Natural killer cell (primary cell): Measurements from ENCODE around the gene TRPM1. TPM values are rescaled to one million over a fixed set of nuclear protein-coding genes. Genes with fewer than 3 reads are reported as not detected.

Experiments used
- ATAC-seq, 3 donors: fragments of 150-1000 bp in 2 of 3; fragments of 200-7000 bp in 1 of 3; cut with Tn5 transposase; 1 replicate in 1 of 3; 2 replicates in 2 of 3; pipeline ENCODE4 v1.10.0; 2021; ENCODE audit warnings: mild to moderate bottlenecking in 2 of 3, moderate library complexity in 2 of 3
- DNase-seq, 2 donors: peaks; one replicate each; pipeline versions ENCODE4 v3.0.0 to v3.0.0-alpha.2; 2013 to 2021; ENCODE audit warnings: mixed read lengths in 1 of 2
- H3K27ac ChIP-seq: one replicate; pipeline ENCODE4 v1.5.1; 2013; ENCODE audit warnings: mild to moderate bottlenecking, low read length
- H3K27me3 ChIP-seq: one replicate; pipeline ENCODE4 v1.6.1; 2013; ENCODE audit warnings: low read length; ENCODE audit not compliant: control insufficient read depth, insufficient read depth
- H3K36me3 ChIP-seq: one replicate; pipeline ENCODE4 v1.6.1; 2013; ENCODE audit warnings: low read length; ENCODE audit not compliant: control insufficient read depth, insufficient read depth
- H3K4me1 ChIP-seq: one replicate; pipeline ENCODE4 v1.6.1; 2013; ENCODE audit warnings: low read length; ENCODE audit not compliant: control insufficient read depth, insufficient read depth
- H3K4me3 ChIP-seq: one replicate; pipeline ENCODE4 v1.5.1; 2013; ENCODE audit warnings: low read length
- H3K9me3 ChIP-seq: one replicate; pipeline ENCODE4 v1.6.1; 2013; ENCODE audit warnings: low read length; ENCODE audit not compliant: control insufficient read depth, insufficient read depth
- H3K27ac Mint-ChIP-seq, 2 donors: one replicate each; pipeline ENCODE4 v1.8.0; 2022; ENCODE audit warnings: mild to moderate bottlenecking in 2 of 2, mixed read lengths in 2 of 2, moderate library complexity in 1 of 2
- H3K27me3 Mint-ChIP-seq, 2 donors: one replicate each; pipeline ENCODE4 v1.8.0; 2022; ENCODE audit warnings: low read depth in 2 of 2, mixed read lengths in 2 of 2
- H3K36me3 Mint-ChIP-seq: one replicate; pipeline ENCODE4 v1.8.0; 2022; ENCODE audit warnings: mixed read lengths
- H3K4me1 Mint-ChIP-seq, 2 donors: one replicate each; pipeline ENCODE4 v1.8.0; 2022; ENCODE audit warnings: mixed read lengths in 2 of 2
- H3K4me3 Mint-ChIP-seq: one replicate; pipeline ENCODE4 v1.8.0; 2022; ENCODE audit warnings: mild to moderate bottlenecking, moderate library complexity, mixed read lengths
- H3K9me3 Mint-ChIP-seq, 2 donors: one replicate each; pipeline ENCODE4 v1.8.0; 2022; ENCODE audit warnings: mixed read lengths in 2 of 2
- WGBS: methylation state at CpG from one replicate; pipeline ENCODE4 v1.1.7; 2013; ENCODE audit warnings: missing lambda C conversion rate; ENCODE audit not compliant: insufficient coverage; 5-methylcytosine and 5-hydroxymethylcytosine counted together
- intact Hi-C: fragments of 100-400 bp; cut with micrococcal nuclease; formaldehyde crosslinking; loops from one replicate; pipeline ENCODE4 v1.14.2; 2022
- total RNA-seq, 4 donors: library from RNA; stranded (reverse); fragments of 120-200 nt in 1 of 4; gene quantifications; one replicate each; pipeline versions ENCODE4 v1.2.3 to v1.2.4, GENCODE V29; 2013 to 2022
- TF ChIP-seq, protein P1 (sequence below): fragments of 200-600 bp; IDR thresholded peaks from one replicate; pipeline ENCODE4 v1.8.0; 2022; ENCODE audit warnings: antibody characterized with exemption

Gene TRPM1
- total RNA-seq, 3 donors from 2014 or later (not counting 1 experiment from before 2014, with no cell fraction given): not detected

- Mint-ChIP-seq H3K9me3 (no peaks in the 10 kb centered on the region), H3K4me3 (no peak overlapping the region), H3K27me3 (peaks cover 0 to 3% of the 10 kb centered on the region in 2 donors), H3K4me1 (peaks cover 0 to 9% of the 10 kb centered on the region in 2 donors), H3K27ac (no peak overlapping the region), H3K36me3 (no peaks in the 10 kb centered on the region)
- no peak overlapping the region for H3K4me3 ChIP-seq
- ATAC-seq: no peak
- no peaks in the 10 kb centered on the region for H3K9me3 ChIP-seq
- intact Hi-C loops: loop anchor here (10.0 kb wide), 2 partner anchors 48 to 368 kb away; no protein-coding TSS in a partner anchor
- H3K4me1 ChIP-seq: peaks cover 3% of the 10 kb centered on the region
- DNase-seq: no peak
- TF ChIP-seq, protein P1, sequence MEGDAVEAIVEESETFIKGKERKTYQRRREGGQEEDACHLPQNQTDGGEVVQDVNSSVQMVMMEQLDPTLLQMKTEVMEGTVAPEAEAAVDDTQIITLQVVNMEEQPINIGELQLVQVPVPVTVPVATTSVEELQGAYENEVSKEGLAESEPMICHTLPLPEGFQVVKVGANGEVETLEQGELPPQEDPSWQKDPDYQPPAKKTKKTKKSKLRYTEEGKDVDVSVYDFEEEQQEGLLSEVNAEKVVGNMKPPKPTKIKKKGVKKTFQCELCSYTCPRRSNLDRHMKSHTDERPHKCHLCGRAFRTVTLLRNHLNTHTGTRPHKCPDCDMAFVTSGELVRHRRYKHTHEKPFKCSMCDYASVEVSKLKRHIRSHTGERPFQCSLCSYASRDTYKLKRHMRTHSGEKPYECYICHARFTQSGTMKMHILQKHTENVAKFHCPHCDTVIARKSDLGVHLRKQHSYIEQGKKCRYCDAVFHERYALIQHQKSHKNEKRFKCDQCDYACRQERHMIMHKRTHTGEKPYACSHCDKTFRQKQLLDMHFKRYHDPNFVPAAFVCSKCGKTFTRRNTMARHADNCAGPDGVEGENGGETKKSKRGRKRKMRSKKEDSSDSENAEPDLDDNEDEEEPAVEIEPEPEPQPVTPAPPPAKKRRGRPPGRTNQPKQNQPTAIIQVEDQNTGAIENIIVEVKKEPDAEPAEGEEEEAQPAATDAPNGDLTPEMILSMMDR: no peak
- H3K36me3 ChIP-seq: no peaks in the 10 kb centered on the region
- H3K27ac ChIP-seq: no peak overlapping the region
- WGBS: 100% methylated on average over 1 of the region's 1 CpG
- no peaks in the 10 kb centered on the region for H3K27me3 ChIP-seq
Measured at GRCh38 chr15:30997270-30997669, 104.3 kb downstream of the TRPM1 start.

DNA sequence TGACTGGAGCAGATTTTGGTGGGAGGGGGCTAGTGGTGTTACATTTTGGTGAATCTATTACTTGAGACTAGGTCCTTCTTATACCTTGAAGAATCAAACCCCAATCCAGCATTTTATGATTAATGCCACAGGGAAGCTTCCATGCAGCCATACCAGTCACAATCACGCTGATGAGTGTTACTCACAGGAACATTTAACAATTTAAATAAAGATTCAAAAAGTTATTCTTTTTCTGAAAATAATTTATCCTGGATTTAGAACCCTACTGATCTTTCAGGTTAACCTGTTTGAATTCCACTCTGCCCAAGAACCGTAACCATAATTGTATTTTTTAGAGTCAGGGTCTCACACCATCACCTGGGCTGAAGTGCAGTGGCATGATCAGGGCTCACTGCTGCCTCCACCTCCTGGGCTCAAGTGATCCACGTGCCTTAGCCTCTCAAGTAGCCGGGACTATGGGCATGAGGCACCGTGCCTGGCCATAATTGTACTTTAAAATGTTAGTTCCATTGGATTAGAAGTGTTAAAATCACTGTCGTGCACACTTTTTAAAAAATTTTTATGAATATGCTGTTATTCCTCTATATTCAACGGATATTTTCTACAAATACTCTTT lies 109.2 kb downstream of the TRPM1 start:
- peaks cover 21 to 24% of the 10 kb centered on the region in 2 donors for H3K4me1 Mint-ChIP-seq
- H3K4me3 ChIP-seq: peak overlapping the region; percentile 70
- H3K27ac Mint-ChIP-seq: peak overlapping the region; percentile 60 to 63
- ATAC-seq (no peak), DNase-seq (peak in 1 of 2 donors; percentile 21)
- H3K27me3 Mint-ChIP-seq: peaks cover 0 to 1% of the 10 kb centered on the region in 2 donors
- peak overlapping the region; percentile 79 for H3K4me3 Mint-ChIP-seq
- H3K9me3 ChIP-seq: no peaks in the 10 kb centered on the region
- intact Hi-C loops: loop anchor here (5.0 to 10.0 kb wide), 4 partner anchors 52 to 372 kb away; no protein-coding TSS in a partner anchor
- H3K4me1 ChIP-seq: peaks cover 20% of the 10 kb centered on the region
- TF ChIP-seq, protein P1: no peak
- peak overlapping the region; percentile 78 for H3K27ac ChIP-seq
- H3K27me3 ChIP-seq: no peaks in the 10 kb centered on the region
- 80% methylated on average over 5 of the region's 7 CpGs for WGBS
- H3K9me3 Mint-ChIP-seq: no peaks in the 10 kb centered on the region
- no peaks in the 10 kb centered on the region for H3K36me3 ChIP-seq
- H3K36me3 Mint-ChIP-seq: no peaks in the 10 kb centered on the region

- intact Hi-C loops: loop anchor here (5.0 to 10.0 kb wide), 4 partner anchors 53 to 373 kb away; no protein-coding TSS in a partner anchor
- H3K4me3 Mint-ChIP-seq: peak within 1 kb of the TSS; percentile 98
- H3K9me3 ChIP-seq: no peaks in the 10 kb centered on the region
- peaks cover 20% of the 10 kb centered on the region for H3K4me1 ChIP-seq
- TF ChIP-seq, protein P1: no peak
- no peaks in the 10 kb centered on the region for H3K27me3 ChIP-seq
- no peaks in the 10 kb centered on the region for H3K36me3 Mint-ChIP-seq
- peak within 1 kb of the TSS; percentile 70 for H3K4me3 ChIP-seq
- H3K27ac Mint-ChIP-seq: peak within 1 kb of the TSS; percentile 89 to 98
- no peaks in the 10 kb centered on the region for H3K27me3 Mint-ChIP-seq
- ATAC-seq (peak; percentile 94 to 99 (median 95)), DNase-seq (peak; percentile 82 to 83)
- H3K9me3 Mint-ChIP-seq: no peaks in the 10 kb centered on the region
- under 1% methylated on average over 114 of the region's 114 CpGs for WGBS
- peaks cover 4% of the 10 kb centered on the region for H3K36me3 ChIP-seq
- H3K4me1 Mint-ChIP-seq: peaks cover 26 to 31% of the 10 kb centered on the region in 2 donors
- peak within 1 kb of the TSS; percentile 78 for H3K27ac ChIP-seq
Measured at GRCh38 chr15:30991255-30992235, 110.0 kb downstream of the TRPM1 start, which contains the start of gene MTMR10. Gene MTMR10 (minus strand): TSS chr15:30991628. CDS start chr15:30991506, 122 bp downstream.
